Measurements from ENCODE around the gene CSH2.
"Not testable (repeated sequence)": the region's sequence is repeated elsewhere in the genome, so short reads cannot be mapped to it uniquely, and the experiment has no call there.

Gene CSH2

DNA sequence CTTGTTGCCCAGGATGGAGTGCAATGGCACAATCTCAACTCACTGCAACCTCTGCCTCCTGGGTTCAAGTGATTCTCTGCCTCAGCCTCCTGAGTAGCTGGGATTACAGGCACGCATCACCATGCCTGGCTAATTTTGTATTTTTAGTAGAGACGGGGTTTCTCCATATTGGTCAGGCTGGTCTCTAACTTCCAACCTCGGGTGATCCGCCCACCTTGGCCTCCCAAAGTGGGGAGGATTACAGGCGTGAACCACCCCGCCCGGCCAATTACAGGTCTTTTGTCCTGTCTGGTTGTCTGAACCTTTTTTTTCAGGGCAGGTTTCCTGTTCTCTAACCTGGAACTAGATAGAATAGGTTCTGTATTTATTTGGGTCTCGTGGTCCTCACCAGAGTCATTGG, 17.1 kb downstream of the CSH2 start:
- FAIRE-seq; DNase-seq (ENCODE audit: low spot score): not testable (repeated sequence)

DNA sequence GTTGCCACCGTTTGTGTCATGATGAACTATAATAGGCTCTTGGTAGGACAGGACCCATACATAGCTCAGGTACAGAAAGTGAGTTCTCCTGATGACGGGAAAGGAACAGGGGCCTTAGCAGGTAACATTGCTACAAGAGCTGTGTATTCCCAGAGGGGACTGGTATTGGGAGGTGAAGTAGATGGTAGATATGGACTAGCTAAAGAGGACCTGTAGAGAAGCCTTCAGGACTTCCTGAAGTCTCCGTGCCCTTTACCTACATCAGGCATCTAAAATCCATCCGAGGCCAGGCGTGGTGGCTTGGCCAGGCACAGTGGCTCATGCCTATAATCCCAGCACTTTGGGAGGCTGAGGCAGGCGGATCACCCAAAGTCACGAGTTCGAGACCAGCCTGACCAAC, 18.3 kb downstream of the CSH2 start:
- DNase-seq (ENCODE audit: low spot score) (no peak), FAIRE-seq (no peak)

DNA sequence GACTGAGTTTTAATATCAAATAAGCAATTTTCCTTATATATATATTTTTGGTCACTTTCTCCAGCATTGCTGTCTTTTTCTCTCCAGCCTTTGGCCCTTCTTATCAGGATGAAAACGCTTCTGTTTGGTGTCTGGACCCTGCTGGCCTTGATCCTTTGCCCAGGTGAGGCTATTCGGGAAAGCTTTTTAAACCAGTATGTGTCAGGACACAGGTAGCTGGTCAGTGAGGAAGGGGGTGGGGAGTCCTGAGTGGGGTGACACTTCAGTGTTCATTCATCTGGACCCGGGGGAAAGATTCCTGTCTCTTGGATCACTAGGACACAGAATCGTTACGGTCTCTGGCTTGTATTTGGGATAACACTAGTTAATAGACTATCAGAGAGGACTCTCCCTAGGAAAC, 18.8 kb downstream of the CSH2 start:
- FAIRE-seq, result no peak

DNA sequence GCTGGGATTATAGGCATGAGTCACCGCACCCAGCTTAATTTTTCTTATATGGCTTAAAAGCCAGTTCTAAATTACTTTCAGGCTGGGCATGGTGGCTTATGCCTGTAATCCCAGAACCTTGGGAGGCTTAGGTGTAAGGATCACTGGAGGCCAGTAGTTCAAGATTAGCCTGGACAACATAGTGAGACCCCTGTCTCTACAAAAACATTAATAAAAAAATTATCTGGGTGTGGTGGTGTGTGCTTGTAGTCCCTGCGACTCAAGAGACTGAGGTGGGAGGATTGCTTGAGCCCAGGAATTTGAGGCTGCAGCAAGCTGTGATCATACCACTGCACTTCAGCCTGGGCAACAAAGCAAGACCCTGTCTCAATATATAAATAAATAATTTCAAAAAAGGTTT, 20.2 kb downstream of the CSH2 start:
- DNase-seq (ENCODE audit: low spot score) (no peak), FAIRE-seq (no peak)

More for the DNA sequence above, 18.8 kb downstream of the CSH2 start:
- DNase-seq (ENCODE audit: low spot score), result no peak

DNA sequence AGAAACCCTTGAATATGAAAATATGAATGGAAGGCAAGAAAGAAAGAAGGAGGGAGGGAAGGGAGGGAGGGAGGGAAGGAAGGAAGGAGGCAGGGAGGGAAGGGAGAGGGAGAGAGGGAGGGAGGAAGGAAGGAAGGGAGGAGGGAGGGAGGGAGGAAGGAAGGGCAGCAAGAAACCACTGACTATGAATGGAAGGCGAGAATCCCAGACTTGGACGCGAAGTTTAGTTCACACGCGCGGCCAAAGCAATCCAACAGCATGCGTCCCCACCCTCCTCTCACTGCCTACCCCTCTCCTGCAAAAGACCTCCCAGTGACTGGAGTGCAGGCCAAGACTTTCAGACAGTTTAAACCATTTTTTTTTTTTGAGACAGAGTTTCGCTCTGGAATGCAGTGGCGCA, 23.1 kb downstream of the CSH2 start:
- DNase-seq (ENCODE audit: low spot score), result no peak
- FAIRE-seq, result no peak

DNA sequence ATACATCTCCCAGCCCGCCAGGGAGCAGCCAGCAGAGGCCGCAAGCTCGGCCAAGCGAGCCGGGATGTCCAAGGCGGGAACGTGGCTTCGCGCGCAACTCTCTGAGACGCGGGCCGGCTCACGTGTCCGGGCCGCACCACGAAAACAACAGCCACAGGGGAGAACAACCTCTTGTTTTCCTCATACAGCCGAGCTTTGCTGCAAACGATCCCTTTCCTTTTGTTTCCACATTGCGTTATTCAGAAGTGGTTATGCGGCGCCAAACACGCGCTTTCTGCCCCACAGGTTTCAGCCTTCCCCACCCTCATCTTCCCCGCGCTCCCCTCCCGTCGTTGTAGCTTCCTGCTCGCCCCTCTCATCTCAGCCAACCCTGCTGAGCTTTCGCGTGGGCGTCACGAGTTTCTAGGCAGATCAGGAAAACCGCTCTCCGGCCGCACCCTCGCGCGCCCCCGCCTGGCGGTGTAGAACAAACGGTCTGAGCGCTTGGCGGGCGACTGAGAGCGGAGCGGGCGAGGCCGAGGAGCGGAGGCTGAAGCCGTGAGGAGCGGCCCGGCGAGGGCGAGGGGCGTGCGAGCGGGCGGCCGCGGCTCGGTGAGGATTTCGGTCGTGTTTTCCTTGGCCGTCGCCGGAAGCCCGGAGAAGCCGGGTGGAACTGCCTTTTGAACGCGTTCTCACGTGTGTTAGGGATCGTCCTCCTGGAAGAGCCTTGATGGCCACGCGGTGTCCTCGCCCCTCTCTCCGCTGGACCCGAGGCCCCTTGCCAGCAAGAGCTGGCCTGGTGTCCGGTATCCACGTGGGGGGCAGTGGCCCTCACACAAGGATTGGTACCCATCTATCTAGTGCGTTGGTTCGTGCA, 24.4 kb downstream of the CSH2 start:
- DNase-seq (ENCODE audit: low spot score) (no peak), FAIRE-seq (no peak)

DNA sequence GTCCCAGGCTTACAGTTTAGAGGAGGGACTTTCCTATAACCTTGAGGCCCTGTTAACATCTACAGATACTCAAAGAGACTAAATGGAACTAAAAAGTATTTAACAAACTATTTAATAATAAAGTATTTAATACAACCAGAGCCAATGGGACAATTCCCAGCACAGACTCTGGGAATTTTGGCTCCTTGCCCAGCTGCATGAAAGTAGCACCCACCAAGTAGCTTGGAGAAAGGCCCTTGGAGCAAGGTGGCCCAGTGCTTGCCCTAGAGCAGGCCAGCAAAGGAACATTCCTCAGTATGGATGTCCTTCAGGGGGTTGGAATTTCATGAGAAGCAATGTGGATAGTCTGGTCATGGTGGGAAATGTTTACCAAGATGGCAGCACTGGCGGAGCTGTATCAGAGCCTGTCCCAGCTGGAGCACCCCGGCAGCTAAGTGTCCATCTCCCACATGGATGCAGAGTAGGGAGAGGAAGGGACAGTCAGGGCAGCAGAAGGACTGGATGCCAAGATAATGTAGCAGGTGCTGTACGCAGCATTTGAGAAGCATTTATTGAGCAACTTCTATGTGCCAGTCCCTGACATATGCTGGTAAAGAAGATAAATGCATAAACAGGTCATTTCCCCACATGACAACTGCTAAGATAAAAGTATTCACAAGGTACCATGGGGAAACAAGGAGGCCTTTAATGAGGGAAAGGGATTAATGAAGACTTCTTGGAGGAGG, 25.8 kb downstream of the CSH2 start:
- FAIRE-seq (no peak), DNase-seq (ENCODE audit: low spot score) (no peak)

DNA sequence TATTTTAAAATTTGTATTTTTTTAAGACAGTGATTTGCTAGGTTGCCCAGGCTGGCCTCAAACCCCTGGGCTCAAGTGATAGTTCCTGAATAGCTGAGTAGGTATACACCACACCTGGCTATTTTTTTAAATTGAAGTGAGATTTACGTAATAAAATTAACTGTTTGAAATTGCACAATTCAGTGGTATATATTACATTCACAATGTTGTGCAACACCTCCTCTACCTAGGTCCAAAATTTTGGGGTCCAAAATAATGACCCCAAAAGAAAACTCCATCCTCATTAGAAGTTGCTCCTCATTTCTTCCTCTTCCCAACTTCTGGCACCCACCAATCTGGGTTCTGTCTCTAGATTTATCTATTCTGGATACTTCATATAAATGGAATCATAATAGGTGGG, 28.0 kb downstream of the CSH2 start:
- FAIRE-seq, result no peak

DNA sequence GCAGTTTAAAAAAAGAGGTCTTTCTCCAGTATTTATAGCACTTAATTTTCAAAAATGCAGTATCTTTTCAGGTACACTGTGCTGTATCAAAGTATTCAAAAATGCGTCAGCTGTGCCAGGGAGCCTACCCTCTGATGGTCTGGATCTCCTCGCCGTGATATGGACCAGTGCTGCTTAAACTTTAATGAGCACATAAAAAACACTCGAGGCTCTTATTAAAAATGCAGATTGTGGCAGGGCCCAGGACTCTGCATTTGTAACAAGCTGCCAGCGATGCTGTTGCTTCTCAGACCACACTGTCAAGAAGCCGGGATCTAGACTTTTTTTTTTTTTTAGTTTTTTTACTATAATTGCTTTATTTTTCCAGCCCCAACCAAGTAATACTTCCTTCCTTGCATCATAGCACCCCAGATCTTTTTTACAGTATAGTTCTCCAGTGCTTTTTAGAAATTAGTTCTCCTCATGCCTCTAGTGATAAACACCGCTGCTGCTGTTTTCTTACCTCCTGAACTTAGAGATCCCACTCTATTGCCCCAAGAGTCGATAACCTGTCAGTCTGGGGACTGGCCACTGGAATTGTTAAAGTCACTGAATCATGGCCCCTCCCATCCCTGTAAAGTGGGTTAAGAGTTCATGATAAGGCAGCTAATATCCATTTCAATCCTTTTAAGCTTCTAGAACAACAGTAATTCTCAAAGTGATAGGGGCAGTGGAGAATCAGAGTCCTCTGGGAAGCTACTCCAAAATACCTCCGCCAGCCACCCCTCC, 29.4 kb downstream of the CSH2 start:
- DNase-seq (ENCODE audit: low spot score) (no peak), FAIRE-seq (no peak)

More for the DNA sequence above, 28.0 kb downstream of the CSH2 start:
- DNase-seq (ENCODE audit: low spot score), result no peak

DNA sequence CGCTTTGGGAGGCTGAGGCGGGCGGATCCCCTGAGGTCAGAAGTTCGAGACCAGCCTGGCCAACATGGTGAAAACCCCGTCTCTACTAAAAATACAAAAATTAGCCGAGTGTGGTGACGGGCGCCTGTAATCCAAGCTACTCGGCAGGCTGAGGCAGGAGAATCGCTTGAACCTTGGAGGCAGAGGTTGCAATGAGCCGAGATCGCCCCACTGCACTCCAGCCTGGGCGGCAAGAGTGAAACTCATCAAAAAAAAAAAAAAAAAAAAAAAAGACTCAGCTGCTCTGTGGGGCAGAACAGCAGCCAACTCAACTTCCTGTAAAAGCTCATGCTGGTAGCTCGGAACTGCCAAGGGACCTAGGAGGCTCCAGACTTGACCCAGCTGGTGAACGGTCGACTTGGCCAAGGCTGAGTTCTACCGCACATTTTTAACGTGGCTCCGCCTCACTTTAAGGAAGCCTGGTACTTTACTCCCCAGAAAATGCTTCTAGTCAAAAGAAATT, 30.0 kb downstream of the CSH2 start:
- peak; percentile 71 for DNase-seq (ENCODE audit: low spot score)
- FAIRE-seq, result not testable (repeated sequence)

DNA sequence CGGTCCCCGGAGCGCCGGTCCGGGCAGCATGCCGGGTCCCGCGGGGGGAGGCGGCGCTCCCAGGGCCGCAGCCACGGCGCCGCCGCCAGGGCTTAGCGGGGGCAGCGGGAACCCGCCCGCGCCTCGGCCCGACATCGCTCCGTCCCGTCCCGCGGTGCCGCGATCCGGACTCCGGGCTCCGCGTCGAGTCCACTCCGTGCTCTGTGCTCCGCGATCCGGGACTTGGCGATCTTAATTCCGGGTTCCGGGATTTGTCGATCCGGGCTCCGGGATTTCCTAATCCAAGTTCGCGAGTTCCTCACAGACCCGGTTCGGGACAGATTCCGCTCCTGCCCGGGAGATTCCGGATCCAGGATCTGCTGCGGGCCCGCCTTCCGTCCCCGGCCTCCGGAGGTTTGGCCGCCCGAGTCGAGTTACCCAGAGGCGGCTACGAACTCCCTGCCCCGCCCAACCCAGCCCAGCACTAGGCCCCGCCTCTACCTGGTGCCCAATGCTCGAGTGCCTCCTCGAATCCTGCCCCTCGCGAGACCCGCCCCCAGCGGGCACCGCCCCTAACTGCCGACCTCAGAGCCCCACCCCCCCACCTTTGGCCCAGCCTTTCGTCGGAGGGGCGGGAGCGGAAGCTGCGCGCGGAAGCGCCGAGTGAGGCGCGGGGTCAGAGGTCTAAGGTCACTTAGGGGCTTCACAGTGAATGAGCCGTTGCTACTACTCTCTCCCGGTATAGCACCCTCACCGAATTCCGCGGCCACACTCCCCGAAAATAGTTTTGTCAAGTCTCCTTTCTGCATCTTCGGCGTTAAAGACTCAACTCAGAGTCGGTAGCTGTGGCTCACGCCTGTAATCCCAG, 30.7 kb downstream of the CSH2 start, which contains the start of gene SMARCD2:
Gene SMARCD2 (minus strand): TSS at position 146 of the 847 bp plus-strand sequence. CDS start 11 bp downstream, at position 135.
- peak; percentile 47 for FAIRE-seq
- peak; percentile 94 for DNase-seq (ENCODE audit: low spot score)

DNA sequence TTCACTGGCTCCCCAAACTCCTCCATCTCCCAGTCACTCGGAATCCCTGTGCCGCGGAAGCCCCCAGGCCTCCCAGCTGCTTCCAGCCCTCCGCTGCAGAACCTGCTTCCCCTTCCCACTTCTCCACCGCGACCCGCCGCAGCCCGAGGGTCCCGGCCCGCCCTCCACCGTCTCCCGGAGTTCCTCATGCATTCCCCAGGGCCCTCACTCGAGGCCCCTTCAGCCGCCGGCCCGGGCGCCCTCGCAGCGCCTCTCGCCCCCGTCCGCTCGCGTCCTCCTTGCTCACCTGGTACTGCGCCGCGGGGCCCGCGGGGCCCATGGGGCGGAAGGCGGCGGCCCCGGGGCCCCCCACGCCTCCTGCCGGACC, 31.3 kb downstream of the CSH2 start:
- DNase-seq (ENCODE audit: low spot score) (no peak), FAIRE-seq (no peak)

DNA sequence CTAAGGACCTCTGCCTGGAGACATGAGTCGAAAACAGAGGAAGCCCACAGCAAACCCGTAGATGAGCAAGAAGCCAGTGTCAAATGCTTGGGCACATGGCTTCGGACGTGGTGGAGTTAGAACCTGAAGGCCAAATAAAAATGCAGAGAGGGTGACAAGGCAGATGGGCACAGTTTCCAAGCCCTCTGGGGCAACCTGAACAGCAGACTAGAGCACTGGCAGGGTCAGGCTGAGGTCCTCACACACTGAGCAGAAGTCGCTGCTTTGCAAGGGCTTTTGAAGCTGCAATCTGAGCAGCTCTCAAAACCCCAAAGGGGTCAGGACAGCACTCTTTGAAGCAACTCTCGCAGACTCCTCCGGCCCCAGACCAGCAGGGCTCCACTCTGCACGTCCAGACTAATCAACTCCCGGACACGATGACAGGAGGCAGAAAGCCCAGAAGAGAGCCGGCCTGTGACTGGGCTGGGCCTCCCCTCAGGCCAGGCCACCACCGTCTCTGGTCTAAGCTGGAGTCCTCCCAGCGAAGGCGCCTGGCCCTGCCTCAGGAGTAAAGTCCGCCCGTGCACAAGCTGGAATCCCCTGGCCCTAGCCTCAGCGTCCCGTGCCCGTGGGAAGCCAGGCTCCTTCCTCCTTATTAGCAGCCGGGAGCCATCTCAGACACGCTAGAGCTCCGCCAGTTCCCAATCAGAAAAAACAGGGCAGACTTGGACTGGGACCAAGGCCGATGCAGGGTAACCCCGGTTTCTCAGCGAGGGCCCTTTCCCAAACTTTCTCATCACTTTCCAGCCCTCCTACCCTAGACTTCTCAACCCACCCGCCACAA, 31.9 kb downstream of the CSH2 start:
- peak; percentile 22 for DNase-seq (ENCODE audit: low spot score)

DNA sequence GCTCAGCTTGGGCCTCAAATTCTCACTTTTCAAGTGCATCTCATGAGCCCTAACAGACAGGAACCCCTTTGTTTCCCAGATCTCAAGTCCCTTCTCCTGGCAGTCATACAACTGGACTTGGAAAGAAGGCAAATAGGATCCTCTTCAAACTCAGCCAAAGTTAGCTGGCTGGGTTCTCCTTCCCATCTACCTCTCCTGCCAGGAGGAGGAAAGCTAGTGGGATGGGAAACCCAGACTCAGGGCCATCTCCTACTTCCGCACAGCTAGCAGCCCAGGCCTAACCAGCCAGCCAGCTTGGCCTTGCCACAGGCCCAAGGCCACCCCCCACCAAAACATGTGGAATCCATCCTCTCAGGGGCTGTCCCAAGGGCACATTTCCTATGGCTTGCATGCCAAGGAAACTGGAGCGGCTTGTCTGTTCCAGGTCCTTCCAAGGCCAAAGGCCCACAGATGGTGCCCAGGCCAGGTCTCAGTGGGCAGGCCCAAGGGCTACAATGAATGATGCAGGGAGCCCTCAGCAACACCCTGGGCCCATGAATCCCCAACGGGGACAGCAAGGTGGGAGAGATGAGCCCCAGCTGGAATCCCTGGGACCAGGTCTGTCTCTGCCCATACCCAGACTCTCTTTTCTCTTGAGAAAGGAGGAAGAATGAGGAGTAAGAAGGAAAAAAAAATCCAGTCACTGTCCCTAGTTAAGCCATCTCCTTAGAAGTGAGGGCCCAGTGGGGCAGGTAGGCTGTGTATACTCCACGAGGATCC, 32.7 kb downstream of the CSH2 start:
- DNase-seq (ENCODE audit: low spot score) (no peak), FAIRE-seq (no peak)

More for the DNA sequence above, 31.9 kb downstream of the CSH2 start:
- no peak for FAIRE-seq

DNA sequence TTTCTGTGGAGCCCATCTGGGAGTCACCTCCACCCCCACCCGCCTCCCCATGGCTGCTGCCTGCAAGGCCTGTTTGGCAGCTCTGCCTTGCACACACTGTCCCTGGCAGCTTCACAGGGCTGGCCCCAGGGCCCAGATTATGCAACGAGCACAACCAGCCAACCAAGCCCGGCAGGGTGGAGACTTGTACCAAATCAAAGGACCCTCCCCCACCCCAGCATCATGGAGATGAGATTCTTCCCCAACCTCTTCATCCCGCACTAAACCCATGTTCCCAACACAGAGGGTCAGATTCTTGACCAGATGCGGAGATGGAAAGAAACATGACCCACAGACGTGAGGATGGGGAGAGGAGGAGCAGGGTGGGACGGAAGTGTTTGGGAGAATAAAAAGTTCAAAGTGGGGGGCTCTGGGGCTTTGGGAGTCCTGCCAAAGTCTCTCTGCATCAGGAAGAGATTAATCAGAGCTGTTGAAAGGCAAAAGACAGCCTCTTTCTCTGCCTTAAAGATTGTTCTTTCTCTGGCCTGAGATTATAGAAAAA, 34.8 kb downstream of the CSH2 start:
- FAIRE-seq, result no peak
- DNase-seq (ENCODE audit: low spot score), result no peak

DNA sequence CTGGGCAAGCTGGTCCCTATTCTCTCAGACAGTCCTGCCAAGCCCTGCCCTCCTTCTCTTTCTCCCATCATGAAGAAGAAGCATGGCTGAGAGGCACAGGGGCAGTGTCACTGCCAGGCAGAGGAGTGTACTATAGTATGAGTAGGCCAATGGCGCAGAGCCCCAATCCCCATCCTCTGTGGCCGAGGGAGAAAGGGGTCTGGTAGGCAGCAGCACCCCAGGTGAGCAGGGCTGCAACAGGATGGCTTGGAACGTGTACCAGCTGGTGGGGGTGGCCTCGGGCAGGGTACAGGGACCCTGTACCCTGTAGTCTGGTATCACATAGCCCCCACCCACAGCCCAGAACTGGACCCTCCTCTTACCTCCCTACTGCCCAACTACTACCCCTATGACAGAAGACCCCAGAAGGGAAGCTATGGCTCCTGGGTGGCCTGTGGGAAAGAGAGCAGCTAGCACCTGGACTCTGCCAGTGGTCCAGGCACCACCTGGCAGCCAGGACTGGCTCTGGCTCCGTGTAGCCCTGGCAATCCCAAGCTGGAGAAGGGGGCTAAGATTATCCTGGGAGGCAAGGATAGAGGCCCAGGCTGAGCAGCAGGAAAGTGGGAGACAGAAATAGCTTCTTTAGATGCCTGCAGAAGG, 35.4 kb downstream of the CSH2 start:
- FAIRE-seq, result no peak
- DNase-seq (ENCODE audit: low spot score), result no peak

DNA sequence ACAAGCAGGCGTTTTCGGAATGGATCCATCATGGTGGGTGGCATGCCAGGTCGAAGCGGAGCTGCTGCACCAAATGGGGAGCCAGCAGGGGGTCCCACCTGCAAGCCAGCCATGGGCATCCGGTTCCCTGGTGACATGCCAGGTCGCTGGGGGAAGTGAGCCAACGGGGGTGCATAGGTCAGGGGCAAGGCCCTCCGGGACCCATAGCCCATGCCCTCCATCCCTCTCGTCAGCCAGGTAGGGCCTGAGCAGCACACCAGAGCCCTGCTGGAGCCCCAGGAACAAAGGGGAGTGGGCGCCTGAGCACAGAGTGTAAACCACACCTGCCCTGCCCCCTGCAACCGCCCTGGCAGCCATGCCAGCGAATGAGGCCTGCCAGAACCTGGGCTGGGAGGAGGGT, 36.0 kb downstream of the CSH2 start:
- no peak for FAIRE-seq
- no peak for DNase-seq (ENCODE audit: low spot score)

DNA sequence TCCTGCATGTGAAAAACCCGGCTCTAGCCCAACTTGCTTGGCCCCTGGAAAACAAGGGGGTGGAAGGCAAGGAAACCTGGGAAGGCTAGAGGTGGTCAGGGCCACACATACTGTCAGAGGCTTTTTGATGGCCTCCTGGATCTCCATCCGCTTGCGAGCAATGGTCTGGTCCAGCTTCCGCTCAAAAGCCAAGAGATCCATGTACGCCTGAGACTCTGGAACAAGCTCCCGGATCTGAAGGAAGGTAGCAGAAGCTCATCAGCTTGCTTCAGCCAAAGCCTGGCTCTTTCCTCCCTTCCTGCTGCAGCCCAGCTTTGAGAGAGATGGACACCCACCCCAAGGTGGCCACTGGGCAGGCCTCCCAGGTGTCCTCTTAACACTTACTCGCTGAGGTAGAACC, 36.7 kb downstream of the CSH2 start:
- DNase-seq (ENCODE audit: low spot score), result no peak
- no peak for FAIRE-seq
